Measurements from ENCODE around the gene GLYAT.

The GLYAT gene

DNA sequence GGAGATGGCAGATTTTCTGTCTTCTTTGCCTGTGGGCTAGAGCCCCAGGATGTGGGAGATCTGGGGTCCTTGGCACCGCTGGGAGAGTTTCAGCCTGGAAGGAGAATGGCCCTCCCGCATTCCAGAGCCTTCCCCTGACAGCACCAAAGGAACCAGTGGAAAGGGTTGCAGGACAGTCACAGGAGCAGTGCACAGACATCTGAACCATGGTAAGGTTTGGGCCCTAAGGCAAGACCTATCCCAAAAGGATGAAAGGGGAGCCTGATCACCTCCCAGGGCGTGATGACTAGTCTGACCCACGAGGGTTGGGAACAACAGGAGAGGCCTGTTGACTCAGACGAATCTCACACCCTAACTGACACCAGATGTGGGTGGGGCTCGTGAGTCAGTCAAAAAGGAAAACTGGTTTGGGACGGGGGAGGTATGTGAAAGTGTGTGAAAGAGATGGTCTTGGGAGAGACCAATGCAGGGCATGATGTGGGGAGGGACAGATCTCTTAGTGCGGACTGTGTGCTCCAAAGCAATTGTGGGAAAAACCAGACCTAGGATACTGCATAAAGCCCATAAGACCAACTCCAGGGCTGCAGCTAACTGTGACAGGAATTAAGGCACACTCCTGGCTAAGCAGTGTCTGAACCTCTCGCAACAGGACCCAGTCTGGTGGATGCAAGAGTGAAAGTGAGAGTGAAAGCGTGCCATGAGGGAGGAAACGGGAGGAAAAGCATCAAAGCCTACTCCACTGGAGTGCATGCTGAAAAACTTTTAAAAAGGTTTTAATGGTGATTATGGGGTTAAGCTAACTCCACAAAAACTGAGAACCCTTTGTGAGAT is 39.1 kb upstream of the GLYAT start:
- no peak overlapping the region for H3K4me3 ChIP-seq (ENCODE audit: low read depth in 1 of 2, low read length in 2 of 2)
- H3K79me2 ChIP-seq (ENCODE audit: insufficient read depth, low read length) = no peaks in the 10 kb centered on the region
- ATAC-seq (ENCODE audit: insufficient read depth, low read depth) (no peak), DNase-seq (no peak)
- H3K27me3 ChIP-seq (ENCODE audit: insufficient read depth, low read length, poor library complexity) = no peaks in the 10 kb centered on the region
- H3K36me3 ChIP-seq (ENCODE audit: insufficient read depth, low read length) = no peaks in the 10 kb centered on the region
- H3K4me1 ChIP-seq (ENCODE audit: insufficient read depth, low read length) = no peaks in the 10 kb centered on the region
- no peak overlapping the region for H3K4me2 ChIP-seq (ENCODE audit: insufficient read depth, low read length)
- TF ChIP-seq EZH2 (IDR thresholded peaks at IDR 0.05; ENCODE audit: borderline replicate concordance, low read depth, low read length, severe bottlenecking) = no peak
- TF ChIP-seq, protein P1, sequence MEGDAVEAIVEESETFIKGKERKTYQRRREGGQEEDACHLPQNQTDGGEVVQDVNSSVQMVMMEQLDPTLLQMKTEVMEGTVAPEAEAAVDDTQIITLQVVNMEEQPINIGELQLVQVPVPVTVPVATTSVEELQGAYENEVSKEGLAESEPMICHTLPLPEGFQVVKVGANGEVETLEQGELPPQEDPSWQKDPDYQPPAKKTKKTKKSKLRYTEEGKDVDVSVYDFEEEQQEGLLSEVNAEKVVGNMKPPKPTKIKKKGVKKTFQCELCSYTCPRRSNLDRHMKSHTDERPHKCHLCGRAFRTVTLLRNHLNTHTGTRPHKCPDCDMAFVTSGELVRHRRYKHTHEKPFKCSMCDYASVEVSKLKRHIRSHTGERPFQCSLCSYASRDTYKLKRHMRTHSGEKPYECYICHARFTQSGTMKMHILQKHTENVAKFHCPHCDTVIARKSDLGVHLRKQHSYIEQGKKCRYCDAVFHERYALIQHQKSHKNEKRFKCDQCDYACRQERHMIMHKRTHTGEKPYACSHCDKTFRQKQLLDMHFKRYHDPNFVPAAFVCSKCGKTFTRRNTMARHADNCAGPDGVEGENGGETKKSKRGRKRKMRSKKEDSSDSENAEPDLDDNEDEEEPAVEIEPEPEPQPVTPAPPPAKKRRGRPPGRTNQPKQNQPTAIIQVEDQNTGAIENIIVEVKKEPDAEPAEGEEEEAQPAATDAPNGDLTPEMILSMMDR (IDR thresholded peaks at IDR 0.05; ENCODE audit: borderline replicate concordance, extremely low read depth, low read length, poor library complexity, severe bottlenecking) = no peak
- no peaks in the 10 kb centered on the region for H3K9me3 ChIP-seq (ENCODE audit: insufficient read depth, low read length, severe bottlenecking)
- no peak overlapping the region for H3K9ac ChIP-seq (ENCODE audit: low read depth, low read length)
- no peak overlapping the region for H2AFZ ChIP-seq (ENCODE audit: low read depth, low read length)
- H4K20me1 ChIP-seq (ENCODE audit: insufficient read depth, low read length) = no peaks in the 10 kb centered on the region
- no peak overlapping the region for H3K27ac ChIP-seq (ENCODE audit: low read length)

DNA sequence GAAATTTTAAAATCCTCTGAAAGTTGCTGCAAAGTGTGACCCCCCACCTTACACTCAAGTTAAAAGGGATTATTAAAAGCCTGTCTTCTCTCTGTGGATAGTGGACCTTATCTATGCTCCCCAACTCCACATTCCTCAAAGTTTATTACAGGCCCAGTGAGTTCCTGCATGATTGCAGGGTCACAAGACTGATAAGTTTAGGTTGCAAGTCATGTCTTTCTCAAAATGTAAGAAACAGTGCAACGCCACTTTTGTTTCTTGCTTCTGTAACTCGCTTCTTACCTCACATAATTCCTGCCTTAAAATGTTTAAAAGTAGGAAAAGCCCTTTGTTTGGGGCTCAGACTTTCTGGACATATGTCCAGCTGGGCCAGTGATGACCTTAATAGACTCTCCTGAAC is 38.4 kb upstream of the GLYAT start:
- TF ChIP-seq, protein P1 (IDR thresholded peaks at IDR 0.05; ENCODE audit: borderline replicate concordance, extremely low read depth, low read length, poor library complexity, severe bottlenecking) = no peak
- no peak for TF ChIP-seq EZH2 (IDR thresholded peaks at IDR 0.05; ENCODE audit: borderline replicate concordance, low read depth, low read length, severe bottlenecking)
- Histone ChIP-seq H3K4me3 (ENCODE audit: low read depth in 1 of 2, low read length in 2 of 2) (no peak overlapping the region), H3K4me2 (ENCODE audit: insufficient read depth, low read length) (no peak overlapping the region), H3K36me3 (ENCODE audit: insufficient read depth, low read length) (no peaks in the 10 kb centered on the region), H4K20me1 (ENCODE audit: insufficient read depth, low read length) (no peaks in the 10 kb centered on the region), H3K27ac (ENCODE audit: low read length) (no peak overlapping the region), H3K79me2 (ENCODE audit: insufficient read depth, low read length) (no peaks in the 10 kb centered on the region), H3K9ac (ENCODE audit: low read depth, low read length) (no peak overlapping the region), H2AFZ (ENCODE audit: low read depth, low read length) (no peak overlapping the region), H3K27me3 (ENCODE audit: insufficient read depth, low read length, poor library complexity) (no peaks in the 10 kb centered on the region), H3K4me1 (ENCODE audit: insufficient read depth, low read length) (no peaks in the 10 kb centered on the region), H3K9me3 (ENCODE audit: insufficient read depth, low read length, severe bottlenecking) (no peaks in the 10 kb centered on the region)
- no peak for DNase-seq
- ATAC-seq (ENCODE audit: insufficient read depth, low read depth) = no peak

DNA sequence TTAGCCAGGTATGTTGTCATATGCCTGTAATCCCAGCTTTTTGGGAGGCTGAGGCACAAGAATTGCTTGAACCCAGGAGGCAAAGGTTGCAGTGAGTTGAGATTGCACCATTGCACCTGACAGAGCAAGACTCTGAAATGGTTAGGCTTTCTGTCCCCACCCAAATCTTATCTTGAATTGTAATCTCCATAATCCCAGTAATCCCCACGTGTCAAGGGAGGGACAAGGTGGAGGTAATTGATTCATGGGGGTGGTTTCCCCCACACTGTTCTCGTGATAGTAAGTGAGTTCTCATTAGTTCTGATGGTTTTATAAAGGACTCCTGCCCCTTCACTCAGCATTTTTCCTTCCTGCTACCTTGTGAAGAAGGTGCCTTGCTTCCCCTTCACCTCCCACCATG is 37.6 kb upstream of the GLYAT start:
- no peak overlapping the region for H3K4me2 ChIP-seq (ENCODE audit: insufficient read depth, low read length)
- H3K27me3 ChIP-seq (ENCODE audit: insufficient read depth, low read length, poor library complexity) = no peaks in the 10 kb centered on the region
- H3K4me1 ChIP-seq (ENCODE audit: insufficient read depth, low read length) = no peaks in the 10 kb centered on the region
- ATAC-seq (ENCODE audit: insufficient read depth, low read depth) = no peak
- no peaks in the 10 kb centered on the region for H3K79me2 ChIP-seq (ENCODE audit: insufficient read depth, low read length)
- no peak overlapping the region for H3K27ac ChIP-seq (ENCODE audit: low read length)
- TF ChIP-seq EZH2 (IDR thresholded peaks at IDR 0.05; ENCODE audit: borderline replicate concordance, low read depth, low read length, severe bottlenecking) = no peak
- TF ChIP-seq, protein P1 (IDR thresholded peaks at IDR 0.05; ENCODE audit: borderline replicate concordance, extremely low read depth, low read length, poor library complexity, severe bottlenecking) = no peak
- no peak overlapping the region for H3K4me3 ChIP-seq (ENCODE audit: low read depth in 1 of 2, low read length in 2 of 2)
- H4K20me1 ChIP-seq (ENCODE audit: insufficient read depth, low read length) = no peaks in the 10 kb centered on the region
- no peak overlapping the region for H2AFZ ChIP-seq (ENCODE audit: low read depth, low read length)
- no peak overlapping the region for H3K9ac ChIP-seq (ENCODE audit: low read depth, low read length)
- no peak for DNase-seq
- no peaks in the 10 kb centered on the region for H3K36me3 ChIP-seq (ENCODE audit: insufficient read depth, low read length)
- H3K9me3 ChIP-seq (ENCODE audit: insufficient read depth, low read length, severe bottlenecking) = no peaks in the 10 kb centered on the region
